Pancreas (tissue), 10 donors: Measurements from ENCODE around the gene FMN2. TPM values are rescaled to one million over a fixed set of nuclear protein-coding genes. Genes with fewer than 3 reads are reported as not detected.

Experiments used
- ATAC-seq, 4 donors: fragments of 200-7000 bp; cut with Tn5 transposase; one replicate each; pipeline versions ENCODE4 v1.8.0 to v1.9.1; 2020; ENCODE audit warnings: mild to moderate bottlenecking in 4 of 4, moderate library complexity in 4 of 4
- DNase-seq, 6 donors: peaks; one replicate each; pipeline ENCODE4 v3.0.0-alpha.2; 2020
- FAIRE-seq: peaks from 2 replicates; lab custom pipeline; 2012; peaks lifted over from hg19 to GRCh38; lab: Jason Lieb, UNC
- H3K27ac ChIP-seq, 4 donors: fragments of 200-600 bp; sonication (generic); 1 replicate in 3 of 4; 2 replicates in 1 of 4; pipeline versions ENCODE4 v1.5.0 to v1.8.0; 2020
- H3K27me3 ChIP-seq, 4 donors: fragments of 200-600 bp; one replicate each; pipeline ENCODE4 v1.8.0; 2021
- H3K36me3 ChIP-seq, 3 donors: fragments of 200-600 bp; sonication (generic) in 1 of 3; one replicate each; pipeline versions ENCODE4 v1.5.0 to v1.8.0; 2020 to 2021
- H3K4me1 ChIP-seq, 3 donors: fragments of 200-600 bp; one replicate each; pipeline ENCODE4 v1.8.0; 2021
- H3K4me3 ChIP-seq, 4 donors: fragments of 200-600 bp; sonication (generic) in 2 of 4; one replicate each; pipeline versions ENCODE4 v1.5.0 to v1.8.0; 2020 to 2021
- H3K9me3 ChIP-seq, 4 donors: fragments of 200-600 bp; one replicate each; pipeline ENCODE4 v1.8.0; 2021
- WGBS, 2 donors: extraction: QIAGEN DNeasy Blood & Tissue Kit; methylation state at CpG; one replicate each; pipeline ENCODE4 v1.1.7; 2013; 5-methylcytosine and 5-hydroxymethylcytosine counted together
- intact Hi-C, 3 donors: fragments of 100-400 bp; cut with DNase I; formaldehyde crosslinking; loops; one replicate each; pipeline versions ENCODE4 v1.11.1 to v1.14.2; 2022
- polyA plus RNA-seq, 2 donors: library from polyadenylated mRNA; stranded (reverse); fragments of 200-250 nt; gene quantifications; one replicate each; pipeline ENCODE4 v1.2.3, GENCODE V29; 2013
- total RNA-seq, 6 donors: library from RNA; stranded (reverse); fragmentation: NEBNext Ultra II Directional in 4 of 6; extraction: Animal tissue kit (Norgen Biotek cat#: 25700) in 4 of 6; gene quantifications; one replicate each; pipeline versions ENCODE4 v1.2.1 to v1.2.4, GENCODE V29; 2021 to 2023
- TF ChIP-seq, protein P1 (sequence below), 4 donors: fragments of 200-600 bp; sonication (generic) in 3 of 4; IDR thresholded peaks; one replicate each; pipeline versions ENCODE4 v1.5.0 to v1.8.0; 2021; ENCODE audit warnings: antibody characterized with exemption in 4 of 4
- donor health status: healthy with polysubstance abuse.
- donor health status: DM: no; HTN: no; CAD: no; lungs with moderate emphysema.
- donor health status: DM: no; HTN: no; CAD: no.
- donor health status: control.
- donor health status: control.
- donor health status: Bipolar disorder and iron deficiency.
- donor health status: DM: yes; HTN: yes; CAD: no.
- donor health status: DM: no; HTN: no; CAD: no.
- donor health status: DM: no; HTN: no; CAD: no.
- donor health status: DM: yes; HTN: yes; CAD: no.

FMN2 gene
- total and polyA plus RNA-seq, 8 donors = 0.56 to 8.2 (median 2.0) TPM

- no peak overlapping the region for H3K27ac ChIP-seq
- H3K9me3 ChIP-seq = no peaks in the 10 kb centered on the region
- ATAC-seq (no peak), FAIRE-seq (no peak), DNase-seq (no peak)
- intact Hi-C loops = no loop called here
- WGBS, 2 donors = 61 to 70% methylated on average over 5 of the region's 5 CpGs
- no peaks in the 10 kb centered on the region for H3K4me1 ChIP-seq
- no peaks in the 10 kb centered on the region for H3K27me3 ChIP-seq
- H3K36me3 ChIP-seq = no peaks in the 10 kb centered on the region
- no peak overlapping the region for H3K4me3 ChIP-seq
- TF ChIP-seq, protein P1, sequence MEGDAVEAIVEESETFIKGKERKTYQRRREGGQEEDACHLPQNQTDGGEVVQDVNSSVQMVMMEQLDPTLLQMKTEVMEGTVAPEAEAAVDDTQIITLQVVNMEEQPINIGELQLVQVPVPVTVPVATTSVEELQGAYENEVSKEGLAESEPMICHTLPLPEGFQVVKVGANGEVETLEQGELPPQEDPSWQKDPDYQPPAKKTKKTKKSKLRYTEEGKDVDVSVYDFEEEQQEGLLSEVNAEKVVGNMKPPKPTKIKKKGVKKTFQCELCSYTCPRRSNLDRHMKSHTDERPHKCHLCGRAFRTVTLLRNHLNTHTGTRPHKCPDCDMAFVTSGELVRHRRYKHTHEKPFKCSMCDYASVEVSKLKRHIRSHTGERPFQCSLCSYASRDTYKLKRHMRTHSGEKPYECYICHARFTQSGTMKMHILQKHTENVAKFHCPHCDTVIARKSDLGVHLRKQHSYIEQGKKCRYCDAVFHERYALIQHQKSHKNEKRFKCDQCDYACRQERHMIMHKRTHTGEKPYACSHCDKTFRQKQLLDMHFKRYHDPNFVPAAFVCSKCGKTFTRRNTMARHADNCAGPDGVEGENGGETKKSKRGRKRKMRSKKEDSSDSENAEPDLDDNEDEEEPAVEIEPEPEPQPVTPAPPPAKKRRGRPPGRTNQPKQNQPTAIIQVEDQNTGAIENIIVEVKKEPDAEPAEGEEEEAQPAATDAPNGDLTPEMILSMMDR (IDR thresholded peaks at IDR 0.05) = no peak
Observed at GRCh38 chr1:240139511-240139910, 47.8 kb downstream of the FMN2 start.

GRCh38 chr1:240145120-240145519, 53.4 kb downstream of the FMN2 start:
- H3K9me3 ChIP-seq = no peaks in the 10 kb centered on the region
- 89 to 92% methylated on average over 14 of the region's 14 CpGs for WGBS, 2 donors
- no peaks in the 10 kb centered on the region for H3K36me3 ChIP-seq
- H3K27ac ChIP-seq = no peak overlapping the region
- FAIRE-seq (no peak), ATAC-seq (no peak), DNase-seq (no peak)
- no peaks in the 10 kb centered on the region for H3K27me3 ChIP-seq
- H3K4me1 ChIP-seq = no peaks in the 10 kb centered on the region
- intact Hi-C loops = loop anchor here in 1 of 3 donors (10.0 kb wide), 1 partner anchor 110 kb away; no protein-coding TSS in a partner anchor
- TF ChIP-seq, protein P1 (IDR thresholded peaks at IDR 0.05) = no peak
- H3K4me3 ChIP-seq = no peak overlapping the region

DNA sequence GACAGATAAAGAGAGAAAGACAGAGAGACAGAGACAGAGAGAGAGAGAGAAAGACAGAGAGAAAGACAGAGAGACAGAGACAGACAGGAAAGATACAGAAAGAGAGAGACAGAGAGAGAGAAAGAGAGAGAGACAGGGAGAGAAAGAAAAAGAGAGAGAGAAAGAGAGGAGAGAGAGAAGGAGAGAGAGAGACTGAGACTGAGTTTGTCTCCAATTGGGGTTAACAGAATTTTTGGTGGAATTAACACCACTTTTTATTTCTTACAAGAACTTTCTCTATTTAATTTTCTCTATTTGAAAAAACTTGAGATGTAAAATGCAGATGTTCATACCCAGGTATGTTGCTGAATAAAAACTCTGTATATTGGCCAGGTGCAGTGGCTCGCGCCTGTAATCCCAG, 56.6 kb downstream of the FMN2 start:
- intact Hi-C loops = loop anchor here in 1 of 3 donors (10.0 kb wide), 1 partner anchor 114 kb away; no protein-coding TSS in a partner anchor
- no peaks in the 10 kb centered on the region for H3K4me1 ChIP-seq
- no peaks in the 10 kb centered on the region for H3K27me3 ChIP-seq
- H3K36me3 ChIP-seq = no peaks in the 10 kb centered on the region
- no peaks in the 10 kb centered on the region for H3K9me3 ChIP-seq
- H3K27ac ChIP-seq = no peak overlapping the region
- DNase-seq = no peak
- ATAC-seq = no peak
- FAIRE-seq = no peak
- TF ChIP-seq, protein P1 (IDR thresholded peaks at IDR 0.05) = no peak
- 92 to 100% methylated on average over 2 of the region's 2 CpGs for WGBS, 2 donors
- no peak overlapping the region for H3K4me3 ChIP-seq

DNA sequence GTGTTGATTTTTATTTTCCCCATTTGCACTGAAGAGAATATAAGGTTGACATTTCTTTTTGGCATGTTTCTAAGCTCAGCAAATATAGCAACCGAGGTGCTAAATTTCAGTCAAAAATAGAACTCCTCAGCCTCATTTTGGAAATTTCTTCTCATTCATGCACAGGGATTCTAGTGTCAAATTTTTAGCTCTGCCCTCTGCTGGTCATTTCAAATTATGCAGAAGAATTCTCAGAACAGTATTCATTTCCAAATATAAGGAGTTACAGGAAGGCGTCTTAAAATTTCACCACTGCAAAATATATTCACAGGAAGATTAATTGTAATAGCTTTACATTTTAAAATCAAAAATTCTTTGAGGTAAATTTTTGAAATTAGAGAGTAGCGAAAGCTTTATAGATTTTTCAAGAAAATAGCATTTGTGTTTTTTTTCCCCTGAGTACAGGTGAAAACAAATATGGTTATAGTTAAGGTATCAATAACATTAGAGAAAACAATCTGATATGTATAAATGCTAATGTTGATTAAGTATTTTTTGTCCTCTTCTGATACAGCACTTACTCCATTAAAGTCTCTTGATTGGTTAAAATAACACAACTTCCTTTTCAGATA, 57.9 kb downstream of the FMN2 start:
- DNase-seq = no peak
- H3K4me1 ChIP-seq = no peaks in the 10 kb centered on the region
- H3K36me3 ChIP-seq = no peaks in the 10 kb centered on the region
- intact Hi-C loops = loop anchor here in 1 of 3 donors (10.0 kb wide), 1 partner anchor 115 kb away; no protein-coding TSS in a partner anchor
- no peak overlapping the region for H3K4me3 ChIP-seq
- peak in 3 of 4 donors; percentile 39 to 70 (median 66) for ATAC-seq
- peak; percentile 93 for FAIRE-seq
- WGBS, 2 donors = 31 to 32% methylated on average over 3 of the region's 3 CpGs
- H3K9me3 ChIP-seq = no peaks in the 10 kb centered on the region
- TF ChIP-seq, protein P1 (IDR thresholded peaks at IDR 0.05) = peak; percentile 27 to 53 (median 51)
- H3K27me3 ChIP-seq = no peaks in the 10 kb centered on the region
- no peak overlapping the region for H3K27ac ChIP-seq

DNA sequence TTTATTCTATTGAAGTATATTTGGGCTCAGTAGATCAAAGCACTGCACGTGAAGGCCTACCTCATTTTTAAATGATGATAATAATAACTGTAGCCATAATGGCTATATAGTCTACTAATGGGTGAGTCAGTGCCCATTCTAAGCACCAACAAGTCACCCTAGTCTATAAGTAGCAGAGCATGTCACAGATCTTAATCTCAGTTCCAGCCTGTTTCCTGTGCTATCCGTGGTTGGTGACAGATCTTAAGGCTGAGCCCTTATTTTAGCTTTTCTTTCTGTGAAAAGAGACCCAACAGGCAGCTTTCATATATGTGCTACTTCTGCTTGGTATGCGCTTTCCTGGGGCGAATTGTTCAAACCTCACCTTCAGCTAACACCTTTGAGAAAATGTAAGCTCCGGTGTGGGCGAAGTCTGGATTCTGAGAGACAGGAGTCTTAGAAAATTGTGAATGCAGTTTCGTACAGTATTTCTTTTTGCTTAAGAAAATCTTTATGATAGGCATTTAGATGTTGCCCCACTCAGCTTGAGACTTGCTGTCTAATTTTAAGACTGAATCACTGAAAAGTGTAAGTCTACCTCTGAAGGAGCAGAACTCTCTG, 59.6 kb downstream of the FMN2 start:
- Histone ChIP-seq H3K9me3 (no peaks in the 10 kb centered on the region), H3K4me3 (no peak overlapping the region), H3K27ac (no peak overlapping the region), H3K36me3 (no peaks in the 10 kb centered on the region), H3K27me3 (no peaks in the 10 kb centered on the region), H3K4me1 (no peaks in the 10 kb centered on the region)
- intact Hi-C loops = no loop called here
- FAIRE-seq (no peak), ATAC-seq (no peak), DNase-seq (no peak)
- TF ChIP-seq, protein P1 (IDR thresholded peaks at IDR 0.05) = no peak
- WGBS, 2 donors = 72 to 83% methylated on average over 7 of the region's 7 CpGs
